K562 (cell line): ENCODE data around the gene ST8SIA2. TPM values are rescaled to one million over a fixed set of nuclear protein-coding genes. Genes with fewer than 3 reads are reported as not detected.

Source experiments
- ATAC-seq: fragments of 200-7000 bp; cut with Tn5 transposase; 3 replicates; pipeline ENCODE4 v1.9.1; 2020; ENCODE audit warnings: moderate library complexity
- BruUV-seq: library from RNA; stranded (reverse); fragments of 400-500 nt; replicated peaks from 2 replicates; lab custom pipeline; 2021; lab: Mats Ljungman, UMichigan
- CTCF ChIA-PET: fragments of 300-600 bp; formaldehyde crosslinking; extraction: SDS; loops from one replicate; lab custom pipeline; 2021; ENCODE audit warnings: low intra/inter-chr PET ratio; lab: Yijun Ruan, JAX
- POLR2A ChIA-PET: fragments of 300-600, 350-650 bp; sonication (Branson Sonifier 250); formaldehyde crosslinking; extraction: SDS; loops from one replicate; lab custom pipeline; 2021; ENCODE audit warnings: antibody characterized with exemption, inconsistent platforms; lab: Yijun Ruan, JAX
- DNase-seq, 4 experiments: peaks; one replicate each; pipeline versions ENCODE4 v3.0.0 to v3.0.0-alpha.2; 2011 to 2018; ENCODE audit warnings: low spot score in 3 of 4, mixed read lengths in 3 of 4; ENCODE audit errors: extremely low read depth in 1 of 4
- FAIRE-seq: peaks from 2 replicates; lab custom pipeline; 2011; peaks lifted over from hg19 to GRCh38; lab: Jason Lieb, UNC
- H2AFZ ChIP-seq: 2 replicates; pipeline ENCODE4 v1.6.0; 2011; ENCODE audit warnings: low read depth, low read length, control low read depth, inconsistent platforms
- H3K27ac ChIP-seq: fragments of 200-600 bp; 3 replicates; pipeline ENCODE4 v1.8.0; 2011; ENCODE audit warnings: low read depth, mild to moderate bottlenecking, control low read depth, inconsistent platforms, low read length, moderate library complexity, mixed read lengths; ENCODE audit errors: extremely low read depth
- H3K27me3 ChIP-seq, 2 experiments: fragments of 300-600 bp in 1 of 2; 2 replicates in 1 of 2; 3 replicates in 1 of 2; pipeline versions ENCODE4 v1.6.0 to v1.8.0; 2011; ENCODE audit warnings: inconsistent platforms in 2 of 2, low read length in 2 of 2, mild to moderate bottlenecking in 1 of 2, mixed read lengths in 1 of 2, moderate library complexity in 1 of 2; ENCODE audit not compliant: control insufficient read depth in 2 of 2, insufficient read depth in 2 of 2
- H3K36me3 ChIP-seq: fragments of 300-600 bp; 3 replicates; pipeline ENCODE4 v1.8.0; 2011; ENCODE audit warnings: mild to moderate bottlenecking, low read length, inconsistent platforms; ENCODE audit not compliant: control insufficient read depth, insufficient read depth
- H3K4me1 ChIP-seq, 2 experiments: fragments of 200-600 bp in 1 of 2; replicated peaks in 1 of 2; 2 replicates in 1 of 2; 3 replicates in 1 of 2; pipeline versions ENCODE4 v1.5.1 to v1.8.0; 2011; ENCODE audit warnings: inconsistent platforms in 2 of 2, low read length in 2 of 2, mild to moderate bottlenecking in 1 of 2, mixed read lengths in 1 of 2, moderate library complexity in 1 of 2; ENCODE audit not compliant: control insufficient read depth in 2 of 2, insufficient read depth in 2 of 2
- H3K4me2 ChIP-seq: 2 replicates; pipeline ENCODE4 v1.6.1; 2011; ENCODE audit warnings: low read length, control low read depth, inconsistent platforms, mixed read lengths; ENCODE audit not compliant: insufficient read depth
- H3K4me3 ChIP-seq: fragments of 200-600 bp; sonication (generic), shearing (Covaris generic); 2 replicates; pipeline ENCODE4 v1.5.1; 2016; ENCODE audit warnings: control low read depth, inconsistent platforms
- H3K79me2 ChIP-seq: fragments of 200-600 bp; 3 replicates; pipeline ENCODE4 v1.8.0; 2011; ENCODE audit warnings: low read length, inconsistent platforms; ENCODE audit not compliant: control insufficient read depth, insufficient read depth
- H3K9ac ChIP-seq, 2 experiments: 2 replicates each; pipeline versions ENCODE4 v1.6.0 to v1.6.1; 2011; ENCODE audit warnings: low read depth in 2 of 2, low read length in 2 of 2, control low read depth in 1 of 2, inconsistent platforms in 1 of 2, mild to moderate bottlenecking in 1 of 2, mixed read lengths in 1 of 2; ENCODE audit not compliant: insufficient read depth in 1 of 2
- H3K9me1 ChIP-seq: one replicate; pipeline ENCODE4 v1.6.0; 2011; ENCODE audit warnings: inconsistent platforms, mild to moderate bottlenecking, low read length, moderate library complexity; ENCODE audit not compliant: control insufficient read depth, insufficient read depth
- H3K9me3 ChIP-seq: replicated peaks from 2 replicates; pipeline ENCODE4 v1.5.1; 2011; ENCODE audit warnings: low read depth, low read length, inconsistent platforms; ENCODE audit not compliant: control insufficient read depth, insufficient read depth
- H4K20me1 ChIP-seq: replicated peaks from 2 replicates; pipeline ENCODE4 v1.6.1; 2011; ENCODE audit warnings: low read length, inconsistent platforms, mixed read lengths; ENCODE audit not compliant: control insufficient read depth, insufficient read depth
- CREBBP ChIP-seq: IDR thresholded peaks from one replicate; pipeline ENCODE4 v1.6.1; 2012; ENCODE audit warnings: low read depth, mild to moderate bottlenecking, control low read depth, inconsistent platforms, low read length
- KDM5B ChIP-seq: fragments of 200-600 bp; sonication (generic); IDR thresholded peaks from 2 replicates; pipeline ENCODE4 v1.6.1; 2012; ENCODE audit warnings: low read depth, mild to moderate bottlenecking, moderate library complexity, low read length, control low read depth, inconsistent platforms; ENCODE audit not compliant: insufficient replicate concordance
- NFXL1 ChIP-seq: fragments of 450-650 bp; formaldehyde crosslinking; IDR thresholded peaks from 2 replicates; pipeline ENCODE4 v1.4.0; 2021; ENCODE audit warnings: mild to moderate bottlenecking
- NR1H2 ChIP-seq: sonication (generic); formaldehyde crosslinking; IDR thresholded peaks from 2 replicates; pipeline ENCODE4 v1.4.0; 2020; ENCODE audit warnings: mild to moderate bottlenecking, missing genetic modification reagents
- PYGO2 ChIP-seq: fragments of 450-650 bp; IDR thresholded peaks from 2 replicates; pipeline ENCODE4 v1.6.1; 2016; ENCODE audit warnings: mild to moderate bottlenecking, missing genetic modification characterization, moderate library complexity, missing compliant biosample characterization
- RFX1 ChIP-seq: fragments of 450-650 bp; IDR thresholded peaks from 2 replicates; pipeline ENCODE4 v1.6.1; 2016; ENCODE audit warnings: mild to moderate bottlenecking, moderate library complexity
- SRSF1 ChIP-seq: fragments of 200-400 bp; formaldehyde crosslinking; IDR thresholded peaks from 2 replicates; pipeline ENCODE4 v1.6.1; 2017; ENCODE audit warnings: mild to moderate bottlenecking, low read depth, low read length, moderate library complexity
- TEAD2 ChIP-seq: fragments of 450-650 bp; IDR thresholded peaks from 2 replicates; pipeline ENCODE4 v1.6.1; 2016; ENCODE audit warnings: missing genetic modification characterization, control low read depth, missing compliant biosample characterization
- ZBTB1 ChIP-seq: sonication (generic); formaldehyde crosslinking; IDR thresholded peaks from 2 replicates; pipeline ENCODE4 v1.8.1; 2023; ENCODE audit warnings: missing genetic modification reagents, low read depth, mild to moderate bottlenecking, borderline replicate concordance
- ZNF311 ChIP-seq: fragments of 250-450 bp; sonication (Bioruptor Pico); IDR thresholded peaks from 2 replicates; pipeline ENCODE4 v1.4.0; 2020; ENCODE audit warnings: mild to moderate bottlenecking, moderate library complexity
- WGBS: fragments of 100-300 bp; shearing (Covaris generic); methylation state at CpG from one replicate; pipeline ENCODE4 v1.1.6; 2016; ENCODE audit warnings: low coverage, mixed read lengths; ENCODE audit not compliant: insufficient coverage; ENCODE audit errors: missing lambda C conversion rate; 5-methylcytosine and 5-hydroxymethylcytosine counted together
- in situ Hi-C: fragments of 300-500 bp; cut with MboI; formaldehyde crosslinking; loops from 4 replicates; pipeline ENCODE4 v1.15.0; 2018; ENCODE audit warnings: inconsistent platforms, mixed read lengths
- intact Hi-C: fragments of 100-400 bp; cut with micrococcal nuclease; formaldehyde crosslinking; loops from 2 replicates; pipeline ENCODE4 v1.14.2; 2022
- polyA plus RNA-seq, 8 experiments: library from polyadenylated mRNA; depleted of rRNA in 4 of 8; stranded (reverse) in 5 of 8; unstranded in 3 of 8; fragments of >200 nt; fragmentation: Nextera tagmentation in 2 of 8; fragmentation: Illumina TruSeq in 1 of 8; extraction: Ambion mirVana in 2 of 8; extraction: Trizol in 1 of 8; gene quantifications; 2 replicates each; pipeline versions ENCODE4 v1.2.1 to v1.2.3, GENCODE V29; 2011 to 2014; ENCODE audit warnings: inconsistent platforms in 1 of 8, missing spikeins in 1 of 8
- total RNA-seq, 7 experiments: library from RNA; depleted of rRNA in 6 of 7; stranded (reverse); fragments of >200 nt in 6 of 7; fragmentation: Illumina TruSeq in 2 of 7; extraction: Trizol in 2 of 7; gene quantifications; 2 replicates each; pipeline versions ENCODE4 v1.2.1 to v1.2.3, GENCODE V29; 2011 to 2021; ENCODE audit warnings: low replicate concordance in 1 of 7
- TF ChIP-seq, protein P1 (sequence below): sonication (generic); formaldehyde crosslinking; IDR thresholded peaks from 2 replicates; pipeline ENCODE4 v1.8.1; 2023; ENCODE audit warnings: mild to moderate bottlenecking, missing genetic modification reagents
- TF ChIP-seq, protein P2 (sequence below): sonication (generic); formaldehyde crosslinking; IDR thresholded peaks from 2 replicates; pipeline ENCODE4 v1.8.0; 2022; ENCODE audit warnings: mild to moderate bottlenecking, missing genetic modification reagents
- TF ChIP-seq, protein P3 (sequence below): sonication (generic); formaldehyde crosslinking; IDR thresholded peaks from 2 replicates; pipeline ENCODE4 v1.8.0; 2023; ENCODE audit warnings: mild to moderate bottlenecking, missing genetic modification reagents

ST8SIA2 gene
- total and polyA plus RNA-seq, 9 of the 15 experiments (the other 6 are each of a cell fraction or from before 2014, with no cell fraction given): not detected

DNA sequence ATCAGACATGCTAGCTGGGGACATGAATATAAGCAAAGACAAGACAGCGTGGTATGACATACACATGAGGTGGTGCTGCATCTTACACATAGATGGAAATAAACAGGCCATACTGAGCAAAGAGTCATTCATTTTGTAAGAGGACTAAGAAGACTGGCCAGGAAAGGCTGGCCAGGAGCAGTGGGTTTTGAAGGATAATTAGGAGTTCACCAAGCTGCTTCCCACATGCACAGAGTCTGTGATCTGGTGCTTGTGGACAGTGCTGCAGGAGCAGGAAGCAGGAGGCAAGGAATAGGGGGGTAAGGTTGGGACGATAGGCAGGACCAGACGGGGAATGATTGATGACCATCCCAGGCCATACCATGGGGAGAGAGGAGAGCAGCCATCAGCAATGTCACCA is 41.5 kb downstream of the ST8SIA2 start:
- 0% methylated on average over 2 of the region's 3 CpGs for WGBS
- ATAC-seq: no peak

More for the DNA sequence above, 41.5 kb downstream of the ST8SIA2 start:
- H3K4me2 ChIP-seq: no peak overlapping the region
- no peak overlapping the region for H3K9ac ChIP-seq
- in situ Hi-C loops (no loop called here), intact Hi-C loops (no loop called here)
- FAIRE-seq: no peak
- peaks cover 25 to 73% of the 10 kb centered on the region in 2 experiments for H3K27me3 ChIP-seq
- no peak overlapping the region for H3K4me3 ChIP-seq
- BruUV-seq: no TSS peak
- no peaks in the 10 kb centered on the region for H4K20me1 ChIP-seq
- H3K79me2 ChIP-seq: no peaks in the 10 kb centered on the region
- CTCF ChIA-PET: no interaction called here
- H3K9me1 ChIP-seq: no peaks in the 10 kb centered on the region
- no peaks in the 10 kb centered on the region for H3K4me1 ChIP-seq
- TF ChIP-seq ZBTB1 (CRISPR knock-in tag) (no peak), NFXL1 (CRISPR knock-in tag) (no peak), ZNF311 (CRISPR knock-in tag) (no peak), PYGO2 (tag) (no peak), RFX1 (no peak), TEAD2 (no peak), CREBBP (no peak), NR1H2 (CRISPR knock-in tag) (no peak), KDM5B (no peak), SRSF1 (no peak)
- TF ChIP-seq, protein P1, sequence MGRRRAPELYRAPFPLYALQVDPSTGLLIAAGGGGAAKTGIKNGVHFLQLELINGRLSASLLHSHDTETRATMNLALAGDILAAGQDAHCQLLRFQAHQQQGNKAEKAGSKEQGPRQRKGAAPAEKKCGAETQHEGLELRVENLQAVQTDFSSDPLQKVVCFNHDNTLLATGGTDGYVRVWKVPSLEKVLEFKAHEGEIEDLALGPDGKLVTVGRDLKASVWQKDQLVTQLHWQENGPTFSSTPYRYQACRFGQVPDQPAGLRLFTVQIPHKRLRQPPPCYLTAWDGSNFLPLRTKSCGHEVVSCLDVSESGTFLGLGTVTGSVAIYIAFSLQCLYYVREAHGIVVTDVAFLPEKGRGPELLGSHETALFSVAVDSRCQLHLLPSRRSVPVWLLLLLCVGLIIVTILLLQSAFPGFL (CRISPR knock-in tag): no peak
- TF ChIP-seq, protein P2, sequence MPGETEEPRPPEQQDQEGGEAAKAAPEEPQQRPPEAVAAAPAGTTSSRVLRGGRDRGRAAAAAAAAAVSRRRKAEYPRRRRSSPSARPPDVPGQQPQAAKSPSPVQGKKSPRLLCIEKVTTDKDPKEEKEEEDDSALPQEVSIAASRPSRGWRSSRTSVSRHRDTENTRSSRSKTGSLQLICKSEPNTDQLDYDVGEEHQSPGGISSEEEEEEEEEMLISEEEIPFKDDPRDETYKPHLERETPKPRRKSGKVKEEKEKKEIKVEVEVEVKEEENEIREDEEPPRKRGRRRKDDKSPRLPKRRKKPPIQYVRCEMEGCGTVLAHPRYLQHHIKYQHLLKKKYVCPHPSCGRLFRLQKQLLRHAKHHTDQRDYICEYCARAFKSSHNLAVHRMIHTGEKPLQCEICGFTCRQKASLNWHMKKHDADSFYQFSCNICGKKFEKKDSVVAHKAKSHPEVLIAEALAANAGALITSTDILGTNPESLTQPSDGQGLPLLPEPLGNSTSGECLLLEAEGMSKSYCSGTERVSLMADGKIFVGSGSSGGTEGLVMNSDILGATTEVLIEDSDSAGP (CRISPR knock-in tag): no peak
- TF ChIP-seq, protein P3, sequence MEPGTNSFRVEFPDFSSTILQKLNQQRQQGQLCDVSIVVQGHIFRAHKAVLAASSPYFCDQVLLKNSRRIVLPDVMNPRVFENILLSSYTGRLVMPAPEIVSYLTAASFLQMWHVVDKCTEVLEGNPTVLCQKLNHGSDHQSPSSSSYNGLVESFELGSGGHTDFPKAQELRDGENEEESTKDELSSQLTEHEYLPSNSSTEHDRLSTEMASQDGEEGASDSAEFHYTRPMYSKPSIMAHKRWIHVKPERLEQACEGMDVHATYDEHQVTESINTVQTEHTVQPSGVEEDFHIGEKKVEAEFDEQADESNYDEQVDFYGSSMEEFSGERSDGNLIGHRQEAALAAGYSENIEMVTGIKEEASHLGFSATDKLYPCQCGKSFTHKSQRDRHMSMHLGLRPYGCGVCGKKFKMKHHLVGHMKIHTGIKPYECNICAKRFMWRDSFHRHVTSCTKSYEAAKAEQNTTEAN: no peak
- POLR2A ChIA-PET: no interaction called here
- H3K36me3 ChIP-seq: no peaks in the 10 kb centered on the region
- H2AFZ ChIP-seq: no peak overlapping the region
- no peaks in the 10 kb centered on the region for H3K9me3 ChIP-seq
- DNase-seq: no peak
- H3K27ac ChIP-seq: no peak overlapping the region
